Measurements from ENCODE around the gene RNU1-1. TPM values are rescaled to one million over a fixed set of nuclear protein-coding genes. Genes with fewer than 3 reads are reported as not detected.

Gene RNU1-1
- total RNA-seq, 5 donors from 2014 or later (not counting 1 experiment from before 2014, with no cell fraction given): 2,148 to 4,743 (median 3,650) TPM

- 96% methylated on average over 20 of the region's 21 CpGs for WGBS (ENCODE audit: insufficient coverage)
- H3K4me3 ChIP-seq (ENCODE audit: control insufficient read depth in 1 of 2, extremely low read depth in 1 of 2, low read length in 1 of 2): no peak overlapping the region
- Mint-ChIP-seq H3K9me3 (no peaks in the 10 kb centered on the region), H3K27me3 (no peaks in the 10 kb centered on the region), H3K36me3 (peaks cover 28% of the 10 kb centered on the region), H3K4me3 (no peak overlapping the region), H3K27ac (no peak overlapping the region), H3K4me1 (peaks cover 0 to 15% (median 8%) of the 10 kb centered on the region in 3 donors)
- no peak for DNase-seq
- ChIA-PET POLR2A (no interaction called here), CTCF (no interaction called here)
- H3K9me3 ChIP-seq: no peaks in the 10 kb centered on the region
- no peaks in the 10 kb centered on the region for H3K27me3 ChIP-seq (replicated peaks in 1 of 2; ENCODE audit: control insufficient read depth in 2 of 2, extremely low read depth in 1 of 2, insufficient read depth in 2 of 2, low read length in 1 of 2)
- ATAC-seq (replicated peaks in 1 of 4): no peak
- peaks cover 3 to 37% of the 10 kb centered on the region in 2 donors for H3K36me3 ChIP-seq (ENCODE audit: control insufficient read depth in 2 of 2, extremely low read depth in 1 of 2, insufficient read depth in 1 of 2, low read length in 1 of 2)
- no peaks in the 10 kb centered on the region for H3K4me1 ChIP-seq (ENCODE audit: control insufficient read depth in 1 of 2, extremely low read depth in 1 of 2, insufficient read depth in 2 of 2, low read length in 2 of 2)
- no peak overlapping the region for H3K27ac ChIP-seq (ENCODE audit: low read length)
These were observed 49.0 kb downstream of the RNU1-1 start for GRCh38 chr1:16464917-16465625.

Other genes with a start within 250 kb of the RNU1-1 start
- gene FBXO42, start 161.8 kb downstream of the RNU1-1 start, total RNA-seq: 10 to 100 TPM; 20.6 to 23.4 (median 22.5) TPM
- 100 to 1,000 TPM in 3 of 5 donors, 10 to 100 TPM in 2; 87.2 to 122 (median 106) TPM for gene SZRD1, start 147.0 kb downstream of the RNU1-1 start, total RNA-seq
- gene SPATA21, start 76.9 kb downstream of the RNU1-1 start, total RNA-seq: not detected
- 100 to 1,000 TPM in 4 of 5 donors, 10 to 100 TPM in 1; 98.4 to 149 (median 138) TPM for gene NECAP2, start 73.6 kb downstream of the RNU1-1 start, total RNA-seq
- 10 to 100 TPM; 18.1 to 34.8 (median 29.1) TPM for gene NBPF1, start 99.3 kb upstream of the RNU1-1 start, total RNA-seq
- gene RNU1-3, start 152.7 kb upstream of the RNU1-1 start, total RNA-seq: 1,000 to 10,000 TPM; 2,148 to 4,743 (median 3,650) TPM
- gene RNU1-4, start 226.2 kb upstream of the RNU1-1 start, total RNA-seq: 1,000 to 10,000 TPM; 2,148 to 4,743 (median 3,650) TPM